Fibroblast of skin of left quadriceps (primary cell): ENCODE data around the gene LIPE.
"Not testable (repeated sequence)": the region's sequence is repeated elsewhere in the genome, so short reads cannot be mapped to it uniquely, and the experiment has no call there.

Source experiments
- DNase-seq, 2 experiments: peaks; one replicate each; pipeline ENCODE4 v3.0.0-alpha.2; 2013; ENCODE audit warnings: low read depth in 2 of 2

LIPE gene

DNA sequence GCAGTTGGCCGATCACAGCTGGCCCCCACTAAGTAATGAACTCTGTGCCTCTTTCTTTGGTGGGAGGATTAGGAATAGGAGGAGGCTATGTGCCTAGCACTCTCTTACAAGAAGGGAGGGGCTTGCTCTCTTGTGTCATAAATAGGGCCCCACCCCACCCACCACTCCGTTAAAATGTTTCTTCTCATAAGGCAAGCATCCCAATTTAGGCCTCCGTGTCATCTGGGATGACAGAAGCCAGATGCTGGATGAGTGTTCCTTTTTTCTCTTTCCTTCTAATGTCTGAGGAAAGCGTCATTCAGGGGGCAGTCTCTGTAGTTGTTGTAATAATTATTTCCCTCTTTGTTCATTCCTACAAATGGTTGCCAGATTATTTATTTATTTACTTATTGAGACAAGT lies at the start of gene LIPE:
Gene LIPE (minus strand): TSS at position 76 of the 400 bp plus-strand sequence. CDS start 239 bp downstream, outside the sequence.
- DNase-seq = no peak

GRCh38 chr19:42475366-42475765 lies 48.2 kb upstream of the LIPE start:
- DNase-seq = no peak

- no peak for DNase-seq
Measured at GRCh38 chr19:42474743-42475142, 47.6 kb upstream of the LIPE start.

DNA sequence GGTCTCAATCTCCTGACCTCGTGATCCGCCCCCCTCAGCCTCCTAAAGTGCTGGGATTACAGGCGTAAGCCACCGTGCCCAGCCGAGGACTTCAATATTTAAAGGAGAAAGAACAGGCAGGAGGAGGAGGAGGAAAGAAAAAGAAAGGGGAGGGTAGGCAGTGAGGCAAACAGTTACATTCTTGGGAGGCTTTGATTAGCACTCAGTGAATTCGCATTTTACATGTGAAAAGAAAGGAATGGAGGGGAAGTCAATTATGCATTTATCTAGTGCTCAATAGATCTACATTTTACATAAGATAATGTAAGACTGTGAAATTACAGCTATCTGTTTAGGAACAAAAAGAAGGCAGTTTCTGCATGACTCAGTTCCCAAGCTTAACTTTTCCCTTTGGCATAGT lies 46.5 kb upstream of the LIPE start:
- DNase-seq = no peak

- no peak for DNase-seq
Measured at GRCh38 chr19:42472402-42473147, 45.4 kb upstream of the LIPE start.

- DNase-seq = no peak
Measured at GRCh38 chr19:42471554-42472249, 44.5 kb upstream of the LIPE start.

GRCh38 chr19:42469311-42470235 lies 42.4 kb upstream of the LIPE start:
- DNase-seq = no peak

GRCh38 chr19:42468273-42468796 lies 41.1 kb upstream of the LIPE start:
- peak; percentile 77 to 81 for DNase-seq

GRCh38 chr19:42467183-42467760 lies 40.1 kb upstream of the LIPE start:
- no peak for DNase-seq

DNA sequence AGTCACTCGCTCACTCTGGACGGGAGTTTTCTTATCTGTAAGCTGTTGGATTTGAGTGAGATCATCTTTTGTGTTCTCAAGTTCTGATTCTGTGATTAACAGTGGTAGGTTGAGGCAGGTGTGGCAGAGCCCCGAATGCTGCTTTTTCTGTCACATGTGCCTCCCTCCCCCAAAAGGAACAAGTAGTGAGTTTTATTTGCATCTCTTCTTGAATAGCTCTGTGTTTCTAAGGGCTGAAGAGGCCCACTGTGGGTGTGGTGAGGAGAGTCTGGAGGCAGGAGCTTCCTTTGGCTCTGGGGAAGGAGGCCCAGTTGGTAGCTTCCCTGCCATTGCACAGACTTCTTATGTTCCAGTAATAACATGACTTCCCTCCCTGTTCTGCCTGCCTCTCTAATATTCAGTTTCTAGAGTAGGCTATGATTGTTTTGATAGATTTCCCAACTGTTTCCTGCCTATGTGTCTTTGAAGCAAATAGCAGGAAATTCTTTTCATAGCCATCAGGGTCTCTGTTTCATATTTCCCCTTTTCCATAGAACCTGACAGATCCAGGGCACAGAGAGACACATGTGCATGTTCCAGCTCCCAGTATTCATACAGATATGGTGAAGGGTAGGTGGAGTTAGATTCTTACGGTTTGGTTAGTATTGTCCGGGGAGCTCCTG lies 39.5 kb upstream of the LIPE start:
- no peak for DNase-seq

DNA sequence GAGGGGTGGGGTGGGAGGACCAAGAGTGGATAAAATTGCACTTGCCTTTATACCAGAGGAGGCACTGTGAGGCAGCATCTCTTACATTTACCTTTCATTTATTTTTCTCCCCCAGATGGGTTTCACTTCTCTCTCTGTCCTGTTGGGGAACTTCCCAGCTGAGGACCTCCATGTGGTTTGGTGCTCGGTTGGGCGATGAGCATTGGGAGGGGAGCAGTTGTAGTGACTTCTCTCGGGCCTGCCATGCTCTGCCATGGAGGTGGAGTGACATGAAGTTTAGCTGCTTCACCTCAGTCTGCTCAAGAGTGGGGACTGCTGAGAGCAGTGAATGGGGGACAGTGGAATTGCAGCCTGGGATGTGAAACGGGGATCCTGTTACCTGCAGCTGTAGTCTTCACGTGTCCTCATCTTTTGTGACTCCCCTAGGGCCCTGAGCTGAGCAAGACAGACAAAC lies 38.7 kb upstream of the LIPE start:
- no peak for DNase-seq

GRCh38 chr19:42461700-42462324 lies 34.6 kb upstream of the LIPE start:
- DNase-seq = no peak

DNA sequence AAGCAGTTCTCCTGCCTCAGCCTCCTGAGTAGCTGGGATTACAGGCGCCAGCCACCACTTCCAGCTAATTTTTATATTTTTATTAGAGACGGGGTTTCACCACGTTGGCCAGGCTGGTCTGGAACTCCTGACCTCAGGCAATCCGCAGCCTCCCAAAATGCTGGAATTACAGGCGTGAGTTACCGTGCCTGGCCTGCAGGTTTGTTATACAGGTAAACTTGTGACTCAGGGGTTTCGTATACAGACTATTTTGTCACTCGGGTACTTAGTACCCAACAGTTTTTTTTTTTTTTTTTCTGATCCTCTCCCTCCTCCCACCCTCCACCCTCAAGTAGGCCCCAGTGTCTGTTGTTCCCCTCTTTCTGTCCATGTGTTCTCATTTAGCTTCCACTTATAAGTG lies 34.0 kb upstream of the LIPE start:
- not testable (repeated sequence) for DNase-seq

DNA sequence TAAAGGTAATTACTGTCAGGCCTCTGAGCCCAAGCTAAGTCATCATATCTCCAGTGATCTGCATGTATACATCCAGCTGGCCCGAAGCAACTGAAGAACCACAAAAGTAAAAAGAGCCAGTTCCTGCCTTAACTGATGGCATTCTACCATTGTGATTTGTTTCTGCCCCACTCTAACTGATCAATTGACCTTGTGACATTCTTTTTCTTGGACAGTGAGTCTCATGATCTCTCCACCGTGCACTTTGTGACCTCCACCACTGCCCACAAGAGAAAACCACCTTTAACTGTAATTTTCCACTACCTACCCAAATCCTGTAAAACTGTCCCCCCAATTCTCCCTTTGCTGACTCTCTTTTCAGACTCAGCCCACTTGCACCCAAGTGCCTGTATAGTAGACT lies 32.7 kb upstream of the LIPE start:
- no peak for DNase-seq

DNA sequence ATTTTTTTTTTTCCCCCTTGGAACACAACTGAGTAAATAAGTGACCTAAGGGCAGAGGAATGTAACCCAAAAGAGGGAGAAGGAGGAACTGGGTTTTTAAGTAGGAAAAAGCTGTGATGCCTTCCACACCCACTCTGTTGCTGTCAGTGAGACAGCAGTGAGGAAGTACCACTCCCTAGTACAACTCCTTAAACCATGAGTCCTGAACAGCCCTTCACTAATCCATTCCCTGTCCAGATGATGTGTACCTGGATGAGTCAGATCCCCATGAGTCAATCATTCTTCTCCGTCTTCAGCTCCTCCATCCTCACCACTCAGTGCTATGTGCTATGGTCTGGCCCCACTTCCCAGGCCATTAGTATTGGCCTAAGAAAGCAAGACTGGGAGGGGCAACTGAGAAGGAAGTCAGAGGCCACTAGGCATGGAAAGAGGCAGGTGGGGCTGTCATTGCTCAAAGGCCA lies 28.5 kb upstream of the LIPE start:
- DNase-seq = no peak

- DNase-seq = no peak
Measured at GRCh38 chr19:42455086-42455485, 27.9 kb upstream of the LIPE start.

DNA sequence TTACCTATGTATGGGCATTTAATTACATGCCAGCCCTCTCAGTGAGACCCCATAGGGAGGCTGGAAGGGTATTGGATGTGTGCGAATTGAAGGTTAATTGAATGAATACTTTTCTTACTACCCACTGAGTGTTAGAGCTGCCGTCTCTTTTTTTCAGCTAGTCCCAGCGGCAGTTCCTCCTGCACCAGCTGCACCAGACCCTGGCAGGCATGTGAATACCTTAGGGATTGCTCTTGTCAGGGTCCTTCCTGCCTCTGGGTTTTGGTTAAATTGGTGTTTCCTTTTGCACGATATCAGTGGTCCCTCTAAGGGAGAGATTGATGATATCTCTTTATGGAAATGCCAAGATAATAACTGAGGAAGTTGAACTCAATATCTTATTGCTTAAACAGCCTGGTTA lies 25.4 kb upstream of the LIPE start:
- no peak for DNase-seq

DNA sequence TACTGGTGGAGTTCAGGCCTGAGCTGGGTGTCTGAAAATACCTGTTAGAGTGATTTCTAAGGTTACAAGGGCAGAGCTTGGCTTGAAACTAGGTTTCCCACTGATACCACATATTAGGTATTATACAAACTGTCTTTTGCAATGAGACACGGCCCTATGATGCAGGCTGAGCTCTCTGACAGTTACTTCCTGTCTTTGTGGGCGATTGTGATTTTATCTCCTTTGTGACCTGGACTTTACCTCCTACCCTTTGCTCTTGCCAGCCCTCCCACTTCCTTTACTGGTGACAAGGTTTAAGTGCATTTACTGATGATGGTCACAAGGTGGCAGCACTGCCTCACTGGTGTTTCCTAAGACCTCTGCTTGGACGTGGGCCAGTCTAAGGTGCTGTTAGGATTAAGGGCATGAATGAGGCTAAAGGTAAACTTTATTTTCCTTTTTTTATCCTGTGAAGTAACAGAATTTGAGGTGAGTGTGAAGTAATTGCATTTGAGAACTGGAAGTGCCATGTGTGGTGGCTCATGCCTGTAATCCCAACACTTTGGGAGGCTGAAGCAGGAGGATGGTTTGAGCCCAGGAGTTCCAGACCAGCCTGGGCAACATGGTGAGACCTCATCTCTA lies 23.2 kb upstream of the LIPE start:
- DNase-seq = peak; percentile 39 to 53

- not testable (repeated sequence) for DNase-seq
Measured at GRCh38 chr19:42448306-42448705, 21.1 kb upstream of the LIPE start.

GRCh38 chr19:42445948-42446347 lies 18.8 kb upstream of the LIPE start:
- no peak for DNase-seq
